ENCODE measurements around the gene NYAP1.

DNA sequence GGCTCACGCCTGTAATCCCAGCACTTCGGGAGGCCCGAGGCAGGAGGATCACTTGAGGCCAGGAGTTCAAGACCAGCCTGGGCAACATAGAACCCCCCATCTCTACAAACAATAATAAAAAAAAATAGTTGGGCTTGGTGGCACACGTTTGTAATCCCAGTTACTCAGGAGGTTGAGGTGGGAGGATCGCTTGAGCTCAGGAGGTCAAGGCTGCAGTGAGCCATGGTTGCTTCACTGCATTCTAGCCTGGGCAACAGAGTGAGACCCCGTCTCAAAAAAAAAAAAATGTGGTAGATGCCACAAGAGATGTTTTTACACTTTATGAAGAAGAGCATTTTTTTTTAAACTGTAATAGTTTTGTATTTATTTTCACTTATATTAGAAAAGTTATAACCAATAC is 12.8 kb downstream of the NYAP1 start:
- TF ChIP-seq, protein P1, sequence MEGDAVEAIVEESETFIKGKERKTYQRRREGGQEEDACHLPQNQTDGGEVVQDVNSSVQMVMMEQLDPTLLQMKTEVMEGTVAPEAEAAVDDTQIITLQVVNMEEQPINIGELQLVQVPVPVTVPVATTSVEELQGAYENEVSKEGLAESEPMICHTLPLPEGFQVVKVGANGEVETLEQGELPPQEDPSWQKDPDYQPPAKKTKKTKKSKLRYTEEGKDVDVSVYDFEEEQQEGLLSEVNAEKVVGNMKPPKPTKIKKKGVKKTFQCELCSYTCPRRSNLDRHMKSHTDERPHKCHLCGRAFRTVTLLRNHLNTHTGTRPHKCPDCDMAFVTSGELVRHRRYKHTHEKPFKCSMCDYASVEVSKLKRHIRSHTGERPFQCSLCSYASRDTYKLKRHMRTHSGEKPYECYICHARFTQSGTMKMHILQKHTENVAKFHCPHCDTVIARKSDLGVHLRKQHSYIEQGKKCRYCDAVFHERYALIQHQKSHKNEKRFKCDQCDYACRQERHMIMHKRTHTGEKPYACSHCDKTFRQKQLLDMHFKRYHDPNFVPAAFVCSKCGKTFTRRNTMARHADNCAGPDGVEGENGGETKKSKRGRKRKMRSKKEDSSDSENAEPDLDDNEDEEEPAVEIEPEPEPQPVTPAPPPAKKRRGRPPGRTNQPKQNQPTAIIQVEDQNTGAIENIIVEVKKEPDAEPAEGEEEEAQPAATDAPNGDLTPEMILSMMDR (conservative IDR thresholded peaks at IDR 0.05 in 1 of 2, IDR thresholded peaks at IDR 0.05 in 1 of 2; ENCODE audit: extremely low read depth in 1 of 2, insufficient read depth in 1 of 2, low read depth in 1 of 2, low read length in 2 of 2): no peak
- no peak for TF ChIP-seq EZH2 (IDR thresholded peaks at IDR 0.05; ENCODE audit: borderline replicate concordance, low read length)

All from mammary epithelial cell (primary cell).